ENCODE results near the gene ENAH.

ENAH gene

GRCh38 chr1:225601902-225602589 lies 50.9 kb downstream of the ENAH start:
- no peak for DNase-seq

DNA sequence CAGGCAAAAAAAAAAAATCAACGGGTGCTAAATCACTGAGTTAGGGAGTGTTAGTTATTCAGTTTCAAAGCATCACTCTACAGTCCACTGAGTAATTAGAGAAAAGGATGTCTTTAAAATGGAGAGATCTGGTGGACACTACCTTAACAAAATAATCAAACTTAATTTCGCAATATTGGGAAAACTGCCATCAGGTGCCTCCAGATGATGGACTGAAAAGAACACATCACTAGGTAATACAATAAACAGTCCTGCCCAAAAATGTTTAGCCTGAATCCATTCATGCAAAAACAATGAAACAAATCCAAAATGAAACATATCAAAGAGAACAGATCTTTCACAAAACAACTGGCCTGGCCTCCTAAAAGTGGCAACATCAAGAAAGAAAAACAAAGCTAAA lies 54.1 kb downstream of the ENAH start:
- no peak for DNase-seq

GRCh38 chr1:225597926-225598575 lies 54.9 kb downstream of the ENAH start:
- no peak for DNase-seq

DNA sequence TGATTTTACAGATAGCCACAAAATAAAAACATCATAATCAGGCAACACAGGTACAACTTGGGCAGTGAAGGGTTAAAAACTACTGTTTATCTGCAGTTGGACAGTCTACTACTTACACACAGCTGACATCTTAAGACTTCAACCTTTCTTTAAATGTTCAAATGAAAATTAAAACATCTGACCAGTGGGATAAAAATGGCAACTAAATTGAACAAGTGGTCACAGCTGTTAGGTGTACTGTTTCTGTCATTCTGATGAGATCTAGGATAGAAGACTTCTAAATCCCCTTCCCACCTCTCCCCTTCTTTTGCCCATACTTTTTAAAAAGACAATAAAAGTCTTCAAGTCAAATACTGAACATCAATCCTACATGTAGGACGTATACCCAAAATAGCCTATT lies 56.2 kb downstream of the ENAH start:
- no peak for DNase-seq

- DNase-seq: no peak
Measured at GRCh38 chr1:225595974-225596551, 56.9 kb downstream of the ENAH start.

GRCh38 chr1:225595452-225595851 lies 57.5 kb downstream of the ENAH start:
- no peak for DNase-seq

GRCh38 chr1:225593414-225593813 lies 59.5 kb downstream of the ENAH start:
- no peak for DNase-seq

DNA sequence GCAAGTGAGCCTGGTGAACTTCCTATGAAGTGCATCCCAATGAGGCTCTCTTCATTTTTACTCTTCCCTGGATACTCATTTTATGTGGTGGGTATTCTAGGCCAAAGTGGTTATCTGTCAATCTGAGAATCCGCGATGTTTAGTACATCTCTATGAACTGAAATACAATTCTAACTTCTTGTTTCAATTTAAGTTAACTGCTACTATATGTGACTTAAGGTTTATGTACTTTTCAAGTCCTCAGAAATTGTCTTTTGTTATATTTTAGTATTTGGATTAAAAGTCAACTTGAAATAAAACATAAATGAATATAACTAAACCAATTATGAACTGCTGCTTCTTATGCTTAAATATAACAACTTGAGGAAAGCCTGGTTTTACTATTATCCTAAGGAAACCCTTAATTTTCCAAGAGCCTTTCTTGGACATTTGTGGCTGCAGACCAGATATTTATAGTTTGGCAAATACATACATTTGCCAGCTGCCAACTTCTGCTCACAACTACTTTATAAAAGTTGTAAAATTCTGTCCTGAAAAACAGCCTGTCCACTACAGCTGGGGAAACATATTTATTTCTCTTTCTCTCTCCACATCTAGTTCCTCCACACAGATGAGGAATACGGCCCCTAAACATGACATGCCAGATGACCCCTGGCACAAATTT lies 60.4 kb downstream of the ENAH start:
- no peak for DNase-seq

- no peak for DNase-seq
Measured at GRCh38 chr1:225587310-225587709, 65.6 kb downstream of the ENAH start.

DNA sequence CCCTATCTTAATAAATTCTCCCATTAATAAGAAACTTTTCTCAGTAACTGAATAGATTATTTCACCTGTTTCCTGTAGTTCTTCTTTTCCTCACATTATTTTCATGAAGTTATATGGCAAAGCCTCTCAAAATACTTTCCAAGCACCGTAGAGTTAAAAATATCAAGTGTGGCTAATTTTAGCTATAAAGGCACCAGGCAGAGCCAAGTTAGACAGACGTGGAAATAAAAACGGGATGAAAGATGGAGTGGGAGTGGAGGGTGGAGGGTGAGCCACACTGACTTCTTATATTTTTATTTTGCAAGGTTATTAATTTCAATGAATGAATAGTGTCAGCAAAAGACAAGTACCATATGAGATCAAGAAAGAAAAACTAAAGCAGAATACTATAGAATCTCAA lies 71.7 kb downstream of the ENAH start:
- DNase-seq: no peak

- no peak for DNase-seq
Measured at GRCh38 chr1:225580238-225581099, 72.5 kb downstream of the ENAH start.

- DNase-seq: no peak
Measured at GRCh38 chr1:225578251-225578977, 74.5 kb downstream of the ENAH start.

GRCh38 chr1:225577241-225577640 lies 75.7 kb downstream of the ENAH start:
- DNase-seq: no peak

GRCh38 chr1:225573216-225573615 lies 79.7 kb downstream of the ENAH start:
- no peak for DNase-seq

DNA sequence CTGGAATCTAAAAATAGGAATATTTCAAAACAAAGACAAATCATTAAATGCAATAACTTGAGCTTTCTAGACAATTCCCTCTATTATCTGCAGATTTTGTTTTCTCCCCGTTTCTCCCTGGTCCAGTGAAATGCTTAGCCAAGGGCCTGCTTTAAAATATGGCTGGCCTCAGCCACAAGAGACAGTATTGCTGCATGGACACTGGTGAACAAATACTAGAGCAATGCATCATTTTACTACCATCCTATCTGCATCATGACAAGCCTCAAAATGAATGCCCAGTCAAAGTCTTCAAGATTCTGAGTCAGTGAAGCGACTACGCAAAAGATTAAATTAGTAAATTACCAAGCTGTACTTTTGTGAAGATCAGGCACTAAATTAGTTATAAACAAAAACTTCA lies 80.5 kb downstream of the ENAH start:
- DNase-seq: no peak

GRCh38 chr1:225567789-225568188 lies 85.1 kb downstream of the ENAH start:
- no peak for DNase-seq

GRCh38 chr1:225565847-225566246 lies 87.1 kb downstream of the ENAH start:
- no peak for DNase-seq

DNA sequence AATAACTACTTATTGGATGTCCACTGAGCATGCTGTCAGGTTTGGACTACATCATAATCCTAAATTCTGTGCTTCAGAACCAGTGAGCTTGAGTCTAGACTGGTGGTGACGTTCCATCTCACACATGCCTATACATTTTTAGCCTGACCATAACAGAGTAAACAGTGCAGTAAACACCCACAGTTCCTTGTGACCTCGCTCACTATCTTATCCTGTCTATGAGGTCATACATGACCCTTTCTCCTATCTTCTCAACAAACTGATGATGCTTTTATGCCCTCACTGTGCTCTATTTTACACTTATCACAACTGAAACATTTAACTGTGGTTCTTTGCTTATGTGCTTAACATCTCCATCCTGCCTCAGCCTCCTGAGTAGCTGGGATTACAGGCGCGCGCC lies 91.2 kb downstream of the ENAH start:
- no peak for DNase-seq

DNA sequence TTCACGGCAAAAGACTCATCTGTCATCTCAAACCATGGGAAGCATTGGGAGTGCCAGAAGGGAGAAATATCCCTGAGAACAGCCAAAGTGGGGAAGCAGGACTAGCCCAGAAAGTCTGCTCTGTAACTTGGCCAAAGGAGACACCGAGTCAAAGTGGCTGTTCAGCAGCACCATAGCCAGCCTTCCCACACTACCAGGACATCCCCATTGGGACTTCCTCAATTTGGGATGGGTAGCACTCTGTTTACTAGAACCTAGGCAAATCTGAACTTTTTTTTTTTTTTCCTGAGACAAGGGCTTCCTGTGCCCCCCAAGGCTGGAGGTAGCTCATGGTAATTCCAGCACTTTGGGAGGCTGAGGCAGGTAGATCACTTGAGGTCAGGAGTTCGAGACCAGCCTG lies 93.0 kb downstream of the ENAH start:
- no peak for DNase-seq

- no peak for DNase-seq
Measured at GRCh38 chr1:225559326-225559725, 93.6 kb downstream of the ENAH start.

GRCh38 chr1:225556694-225557093 lies 96.2 kb downstream of the ENAH start:
- no peak for DNase-seq

DNA sequence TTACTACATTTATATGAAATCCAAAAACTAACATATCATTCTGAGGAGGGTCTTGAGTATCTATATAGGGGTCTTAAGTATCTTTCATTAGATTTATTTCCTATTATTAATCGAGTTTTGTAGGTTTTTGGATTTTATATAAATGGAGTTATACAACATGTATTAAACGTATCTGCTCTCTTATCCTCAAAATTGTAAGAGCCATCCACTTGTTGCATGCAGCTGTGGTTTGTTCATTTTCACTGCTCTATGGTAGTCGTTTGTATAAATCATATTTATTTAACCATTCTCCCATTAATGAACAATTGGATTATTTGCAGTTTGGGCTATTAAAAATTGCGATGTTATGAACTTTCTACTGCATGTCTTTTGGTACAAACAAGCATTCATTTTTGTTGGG lies 97.1 kb downstream of the ENAH start:
- DNase-seq: no peak
